Activated CD4-positive, CD25-positive, alpha-beta regulatory T cell treated with anti-CD3 and anti-CD28 coated beads, Interleukin-2, amount 50 U/mL, for 24 hours (primary cell): ENCODE measurements around the gene CD244.
"Not testable (repeated sequence)": the region's sequence is repeated elsewhere in the genome, so short reads cannot be mapped to it uniquely, and the experiment has no call there.

Experiments
- ATAC-seq, 2 donors: fragments of 150-1000 bp; cut with Tn5 transposase; one replicate each; pipeline ENCODE4 v1.10.0; 2021; ENCODE audit warnings: mild to moderate bottlenecking in 1 of 2, moderate library complexity in 1 of 2

CD244 gene

DNA sequence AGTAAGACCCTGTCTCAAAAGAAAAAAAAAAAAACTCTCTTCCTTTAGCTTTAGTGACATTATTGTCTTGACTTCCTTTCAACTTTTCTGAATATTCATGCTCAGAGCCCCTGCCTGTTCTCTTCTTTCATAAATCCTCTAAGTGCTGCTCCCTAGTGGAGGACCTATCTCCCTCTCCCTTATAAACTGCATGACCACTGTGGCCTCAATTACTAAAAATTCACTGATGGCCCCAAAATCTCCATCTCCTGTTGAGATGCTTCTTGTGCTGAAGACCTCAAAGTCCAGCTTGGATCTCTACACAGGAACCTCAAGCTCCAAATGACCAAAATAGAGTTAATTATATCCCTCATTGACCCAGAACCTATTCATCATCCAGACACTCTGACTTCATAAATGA lies 14.5 kb upstream of the CD244 start:
- no peak for ATAC-seq

DNA sequence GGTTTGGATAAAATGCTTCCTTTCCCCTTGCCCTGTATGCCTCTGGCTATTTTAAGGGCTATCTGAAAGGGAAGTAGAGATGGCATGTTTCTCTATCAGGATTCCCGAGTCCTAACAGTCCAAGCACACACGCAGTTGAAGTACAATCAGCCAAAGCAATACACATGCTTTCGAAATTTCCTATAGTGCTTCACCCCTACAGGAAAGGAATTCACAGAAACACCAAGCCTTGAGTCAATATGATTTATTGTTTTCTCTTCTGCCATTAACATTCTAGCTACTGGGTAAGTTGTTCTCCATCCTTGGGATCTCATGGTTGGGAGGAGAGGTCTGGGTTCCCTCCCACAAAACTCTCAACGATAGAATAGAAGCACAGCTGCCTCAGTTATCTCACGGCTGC lies 13.6 kb upstream of the CD244 start:
- ATAC-seq = no peak

DNA sequence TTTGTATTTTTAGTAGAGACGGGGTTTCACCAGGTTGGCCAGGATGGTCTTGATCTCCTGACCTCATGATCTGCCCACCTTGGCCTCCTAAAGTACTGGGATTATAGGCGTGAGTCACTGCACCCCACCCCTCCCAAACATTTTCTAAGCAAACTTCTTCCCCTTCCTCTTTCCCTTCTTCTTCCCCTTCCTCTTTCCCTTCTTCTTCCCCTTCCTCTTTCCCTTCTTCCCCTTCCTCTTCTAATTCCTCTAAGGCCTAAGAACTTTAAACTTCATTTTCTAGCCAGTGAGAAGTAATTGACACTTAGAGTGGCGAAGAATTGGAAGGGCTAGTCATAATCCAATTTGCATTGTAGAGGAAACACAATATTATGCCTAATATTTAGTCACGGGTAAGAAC lies 12.9 kb upstream of the CD244 start:
- ATAC-seq = not testable (repeated sequence)

DNA sequence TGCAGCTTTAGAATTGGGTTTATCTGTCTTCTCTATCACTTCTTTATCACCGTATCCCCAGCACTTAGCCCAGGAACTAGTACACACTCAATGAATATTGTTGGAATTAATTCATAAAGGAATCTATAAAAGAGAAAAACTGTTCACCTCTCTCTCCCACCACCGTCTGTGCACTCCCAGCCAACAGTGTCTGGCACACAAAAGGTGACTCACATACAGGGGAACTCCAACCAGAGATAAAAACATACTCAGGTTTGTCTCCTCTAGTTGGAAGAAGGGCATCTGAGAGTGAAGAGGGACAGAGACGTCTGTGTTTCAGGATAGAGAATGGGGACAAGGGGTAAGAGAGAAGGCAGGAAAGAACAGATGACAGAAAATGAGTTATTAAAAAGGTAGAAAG lies 12.2 kb upstream of the CD244 start:
- ATAC-seq = peak; percentile 72 to 76

DNA sequence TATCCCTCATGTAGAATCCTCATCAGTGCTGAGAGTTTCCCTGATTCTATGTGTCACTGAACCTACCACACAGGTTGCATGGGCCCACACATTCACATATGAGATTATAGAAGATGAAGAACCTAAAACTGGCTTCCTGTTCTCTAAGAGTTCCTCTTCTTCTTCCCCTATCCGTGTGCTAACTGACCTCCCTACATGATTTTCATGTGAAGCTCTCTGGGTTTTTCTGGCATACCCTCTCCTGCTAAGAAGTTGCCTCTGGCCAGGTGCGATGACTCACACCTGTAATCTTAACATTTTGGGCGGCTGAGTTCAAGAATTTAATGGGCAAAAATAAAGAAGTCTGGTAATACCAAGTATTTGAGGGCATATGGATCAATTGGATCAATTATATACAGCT lies 5.5 kb upstream of the CD244 start:
- no peak for ATAC-seq

DNA sequence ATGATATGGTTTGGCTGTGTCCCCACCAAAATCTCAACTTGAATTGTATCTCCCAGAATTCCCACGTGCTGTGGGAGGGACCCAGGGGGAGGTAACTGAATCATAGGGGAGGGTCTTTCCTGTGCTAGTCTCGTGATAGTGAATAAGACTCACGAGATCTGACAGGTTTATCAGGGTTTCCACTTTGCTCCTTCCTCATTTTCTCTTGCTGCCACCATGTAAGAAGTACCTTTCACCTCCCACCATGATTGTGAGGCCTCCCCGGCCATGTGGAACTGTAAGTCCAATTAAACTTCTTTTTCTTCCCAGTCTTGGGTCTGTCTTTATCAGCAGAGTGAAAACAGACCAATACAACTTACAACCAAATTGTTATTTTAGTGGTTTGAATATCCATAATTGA lies 5.0 kb upstream of the CD244 start:
- ATAC-seq = not testable (repeated sequence)

DNA sequence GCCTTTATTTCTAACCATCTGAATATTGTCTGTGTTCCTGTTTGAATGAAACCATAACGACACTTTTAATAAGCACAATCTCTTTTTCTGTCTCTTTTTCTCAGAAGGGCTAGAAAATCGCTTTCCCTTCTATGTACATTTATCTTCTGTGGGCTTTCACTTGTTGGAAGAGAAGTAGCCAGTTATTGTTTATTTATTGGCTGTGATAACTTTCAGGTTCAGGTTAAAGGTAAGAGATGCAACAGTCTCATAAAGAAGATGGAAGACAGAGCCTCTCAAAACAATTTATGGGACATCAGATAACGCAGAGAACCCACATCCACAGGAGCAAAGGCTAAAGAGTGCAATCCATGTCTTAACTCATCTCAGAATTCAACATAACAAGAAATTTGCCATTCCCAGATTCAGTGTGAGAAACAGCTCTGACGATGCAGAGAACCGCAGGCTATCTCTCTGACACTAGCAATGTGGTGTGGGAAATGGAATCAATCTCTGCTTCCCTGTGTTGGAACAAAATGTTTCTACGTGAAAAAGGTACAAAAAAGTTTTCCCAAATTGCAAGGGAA lies 4.1 kb upstream of the CD244 start:
- ATAC-seq = no peak

DNA sequence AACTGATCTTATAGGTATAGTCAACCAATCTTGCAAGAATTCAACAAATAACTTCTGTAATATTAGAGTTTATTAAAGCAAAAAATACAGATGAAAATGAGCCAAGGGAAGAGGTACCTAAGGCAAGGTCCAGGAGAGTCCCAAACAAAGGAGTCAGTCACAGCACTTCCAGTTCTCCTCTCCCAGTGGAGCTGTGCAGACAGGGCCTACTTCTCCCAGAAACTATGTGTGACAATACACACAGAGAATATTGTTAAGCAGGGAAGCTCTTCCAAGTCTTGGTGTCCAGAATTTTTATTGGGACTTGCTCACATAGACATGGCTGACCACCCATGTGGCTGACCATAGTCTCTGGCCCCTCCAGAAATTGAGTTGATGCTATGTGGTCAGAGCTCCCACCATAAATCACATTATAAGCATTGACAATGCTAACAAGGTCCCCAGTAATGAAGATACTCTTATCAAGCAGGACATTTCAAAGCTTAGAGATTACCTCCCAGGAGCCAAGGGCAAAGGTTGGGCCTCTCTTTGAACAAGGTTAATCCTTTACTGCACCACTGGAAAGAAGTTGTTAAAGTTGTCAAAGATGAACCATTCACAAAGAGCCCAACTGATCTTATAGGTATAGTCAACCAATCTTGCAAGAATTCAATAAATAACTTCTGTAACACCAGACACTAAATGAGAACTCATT lies 3.5 kb upstream of the CD244 start:
- ATAC-seq = no peak

DNA sequence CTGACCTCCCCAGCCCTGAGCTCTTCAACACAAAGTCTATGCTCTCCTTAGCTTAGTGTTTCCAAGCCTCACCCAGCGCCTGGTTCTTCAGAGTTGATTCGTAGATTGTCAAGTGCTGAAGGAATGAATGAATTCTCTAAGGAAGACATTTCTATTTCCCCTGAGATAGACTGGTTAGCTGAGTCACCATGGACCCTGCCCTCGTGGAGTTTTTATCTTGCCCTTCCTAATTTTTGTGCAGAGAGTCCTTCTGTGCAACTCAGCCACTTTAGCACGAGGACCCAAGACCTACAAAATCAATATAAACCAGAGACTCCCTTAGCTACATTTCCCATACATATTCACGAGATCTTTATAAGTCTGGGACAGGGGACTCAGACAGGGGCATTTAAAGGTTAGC lies 2.6 kb upstream of the CD244 start:
- ATAC-seq = no peak

DNA sequence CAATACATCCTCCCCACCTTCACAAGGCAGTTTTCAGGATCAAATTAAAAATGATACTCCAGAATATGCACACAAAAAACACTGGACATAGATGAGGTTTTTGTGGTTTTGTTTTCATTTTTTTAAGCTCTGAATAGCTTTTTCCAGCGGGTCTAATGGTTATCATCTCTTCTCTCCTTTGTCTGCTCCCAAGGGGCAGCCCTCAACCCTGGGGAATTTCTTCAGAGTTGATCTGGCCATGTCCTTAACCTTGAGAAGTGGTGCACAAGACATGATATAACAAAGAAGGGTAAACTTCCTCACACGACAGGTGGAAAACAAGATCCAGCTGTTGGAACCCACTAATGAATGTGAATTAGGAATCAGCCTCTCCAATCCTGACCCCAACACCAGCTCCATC lies 1.5 kb upstream of the CD244 start:
- ATAC-seq = no peak

DNA sequence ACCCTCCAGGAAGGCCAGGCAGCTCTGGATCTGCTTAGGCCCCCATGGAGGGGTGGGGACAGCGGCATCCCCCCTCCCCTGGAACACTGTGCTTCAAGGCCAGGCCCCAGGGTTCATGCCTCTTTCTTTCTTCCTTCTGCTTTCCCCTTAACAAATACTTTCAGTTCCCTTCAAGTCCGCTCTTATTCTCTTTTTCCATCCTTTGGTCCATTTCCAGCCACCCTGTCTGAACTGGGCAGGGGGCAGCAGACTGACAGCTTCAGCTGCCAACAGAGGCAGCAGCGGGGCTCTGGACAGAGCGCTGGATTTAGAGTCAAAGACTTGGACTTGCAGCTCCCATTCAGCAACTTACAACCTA lies 1.1 kb upstream of the CD244 start:
- no peak for ATAC-seq

DNA sequence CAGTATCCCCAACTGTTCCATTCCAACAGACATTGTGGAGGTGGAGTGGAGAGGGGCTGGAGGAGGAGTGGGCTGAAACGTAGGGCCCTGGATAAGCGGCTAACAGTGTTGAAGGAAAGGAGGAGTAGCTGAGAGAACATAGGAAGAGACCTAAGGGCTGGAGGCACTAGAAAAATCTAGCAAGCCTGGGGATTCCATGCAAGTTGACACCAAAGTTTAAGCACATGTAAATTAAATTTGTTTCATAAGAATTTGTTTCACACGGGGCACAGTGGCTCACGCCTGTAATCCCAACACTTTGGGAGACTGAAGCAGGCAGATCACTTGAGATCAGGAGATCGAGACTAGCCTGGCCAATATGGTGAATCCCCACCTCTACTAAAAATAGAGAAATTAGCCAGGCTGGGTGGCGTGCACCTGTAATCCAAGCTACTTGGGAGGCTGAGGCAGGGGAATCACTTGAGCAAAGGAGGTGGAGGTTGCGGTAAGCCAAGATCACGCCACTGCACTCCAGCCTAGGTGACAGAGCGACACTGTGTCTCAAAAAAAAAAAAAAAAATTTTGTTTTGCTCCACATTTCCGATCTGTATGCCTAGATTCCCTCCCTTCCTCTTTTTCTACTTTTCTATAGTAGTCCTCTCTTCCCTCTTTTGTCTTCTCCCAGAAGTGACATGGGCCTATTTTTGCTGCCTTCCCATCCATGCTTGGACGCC lies 530 bp upstream of the CD244 start:
- no peak for ATAC-seq

DNA sequence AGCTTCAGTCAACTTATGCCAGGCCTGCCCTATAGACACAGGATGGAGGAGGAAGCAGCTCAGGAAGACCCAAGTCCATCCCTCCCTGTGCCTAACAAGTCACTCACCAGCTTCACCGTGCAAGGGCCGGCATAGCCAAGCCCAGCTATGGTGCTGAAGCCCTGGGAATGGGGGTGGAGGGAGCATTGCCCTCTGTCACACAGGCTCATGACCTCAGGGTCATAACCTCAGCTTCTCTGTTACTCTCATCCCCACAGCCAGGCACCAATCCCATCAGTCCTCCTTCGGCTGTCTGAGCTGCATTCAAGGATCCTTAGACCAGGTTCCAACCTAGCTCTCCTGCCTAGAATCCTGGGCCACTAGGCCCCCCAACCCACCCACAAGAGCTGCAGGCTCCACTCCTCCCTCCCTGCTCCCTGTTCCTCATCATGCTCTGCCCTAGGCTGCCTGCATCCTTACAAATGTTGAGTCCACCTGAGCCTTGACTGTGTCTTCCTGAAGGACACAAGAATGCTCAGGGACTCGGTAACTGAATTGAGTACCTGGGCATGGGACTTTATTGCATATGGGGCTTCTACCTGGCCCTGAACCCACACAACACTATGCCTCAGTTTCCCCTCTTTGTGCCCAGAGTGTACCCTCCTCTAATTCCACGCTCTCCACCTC lies 1.7 kb downstream of the CD244 start:
- ATAC-seq = no peak

DNA sequence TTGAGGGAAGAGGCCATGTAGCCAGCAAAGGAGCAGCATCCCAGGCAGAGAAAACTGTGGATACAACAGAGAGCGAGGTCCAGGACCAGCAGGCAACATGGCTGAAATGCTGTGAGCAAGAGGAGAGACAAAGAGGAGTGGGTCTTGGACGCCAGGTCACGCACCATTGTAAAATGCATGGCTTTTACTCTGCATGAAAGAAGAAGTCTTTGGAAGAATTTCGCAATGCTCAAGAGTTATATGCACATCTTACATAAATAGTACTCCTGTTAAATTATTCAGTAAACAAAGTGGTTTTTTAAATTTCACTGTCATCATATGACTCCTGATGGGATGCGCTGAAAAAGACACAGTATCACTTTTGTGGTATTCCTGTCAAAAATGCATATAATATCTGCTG lies 3.5 kb downstream of the CD244 start:
- ATAC-seq = no peak

DNA sequence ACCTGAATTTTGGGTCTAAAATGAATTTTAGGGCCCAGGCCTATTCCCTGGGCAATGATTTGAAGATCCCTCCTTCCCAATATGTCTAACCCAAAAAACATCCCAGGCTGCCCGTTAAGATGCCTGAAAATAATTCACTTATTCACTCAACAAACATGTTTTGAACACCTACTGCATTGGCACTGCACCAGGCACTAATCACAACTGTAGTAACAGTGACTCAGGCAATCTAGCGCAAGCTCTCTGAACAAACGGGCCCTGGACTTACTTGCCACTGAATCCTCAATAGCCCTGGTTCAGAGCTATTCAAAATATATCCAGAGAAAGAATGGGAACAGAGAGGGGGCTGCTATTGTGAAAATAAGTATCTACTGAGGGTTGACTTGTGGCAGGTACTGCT lies 4.2 kb downstream of the CD244 start:
- no peak for ATAC-seq

DNA sequence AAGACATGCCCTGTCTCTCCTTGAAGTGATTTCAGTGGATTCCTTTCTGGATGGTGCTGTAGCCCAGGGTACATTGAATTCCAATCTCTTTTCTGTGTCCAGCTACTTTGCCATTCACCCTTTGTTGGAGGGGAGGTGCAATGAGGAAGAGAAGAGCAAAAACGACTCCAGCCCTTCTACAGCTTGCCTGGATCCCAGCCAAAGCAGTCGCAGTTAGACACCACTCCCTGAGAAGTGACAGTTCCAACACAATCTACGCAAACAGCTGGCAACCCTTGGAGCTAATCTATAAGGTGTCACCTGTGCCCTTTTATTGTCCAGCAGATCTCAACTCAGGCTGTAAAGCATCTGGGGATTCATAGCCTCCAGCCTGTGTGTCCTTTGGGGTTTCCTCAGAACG lies 4.6 kb downstream of the CD244 start:
- ATAC-seq = no peak

DNA sequence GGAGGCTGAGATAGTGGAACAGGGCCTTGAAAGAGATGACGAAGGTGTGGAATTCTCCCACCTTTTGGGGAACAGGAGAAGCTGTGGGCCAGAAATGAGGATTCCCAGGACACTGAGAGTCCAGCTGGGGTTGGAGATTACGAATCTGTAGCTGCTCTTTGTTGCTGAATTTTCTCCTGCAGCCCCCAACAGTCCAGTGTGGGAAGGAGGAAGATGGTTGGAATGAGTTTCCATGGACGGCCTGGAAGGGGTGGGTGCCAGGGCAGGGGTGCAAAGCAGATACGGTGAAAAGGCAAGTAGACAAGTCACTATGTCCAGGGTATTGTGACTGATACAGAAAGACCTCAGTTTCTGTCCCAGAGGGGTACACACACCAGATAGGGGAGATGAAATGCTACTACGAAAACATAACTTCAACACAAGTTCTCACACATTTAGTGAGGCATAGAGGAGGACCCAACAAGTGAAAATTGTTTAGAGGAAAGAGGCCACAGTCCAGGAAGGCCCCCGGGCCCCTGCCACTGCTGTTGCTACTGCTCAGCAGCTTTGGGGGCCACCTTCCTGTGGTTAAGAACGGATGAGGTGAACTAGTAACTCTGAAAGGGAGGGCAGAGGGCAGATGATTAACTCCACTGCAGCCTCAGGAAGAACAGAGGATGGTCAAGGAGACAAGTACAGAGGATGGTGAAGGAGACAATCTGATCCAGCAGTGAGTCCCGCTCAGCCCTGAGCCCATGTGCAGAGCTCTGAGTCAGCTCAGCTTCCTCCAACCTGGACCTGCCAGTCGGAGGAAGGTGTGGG lies 7.3 kb downstream of the CD244 start:
- ATAC-seq = no peak

DNA sequence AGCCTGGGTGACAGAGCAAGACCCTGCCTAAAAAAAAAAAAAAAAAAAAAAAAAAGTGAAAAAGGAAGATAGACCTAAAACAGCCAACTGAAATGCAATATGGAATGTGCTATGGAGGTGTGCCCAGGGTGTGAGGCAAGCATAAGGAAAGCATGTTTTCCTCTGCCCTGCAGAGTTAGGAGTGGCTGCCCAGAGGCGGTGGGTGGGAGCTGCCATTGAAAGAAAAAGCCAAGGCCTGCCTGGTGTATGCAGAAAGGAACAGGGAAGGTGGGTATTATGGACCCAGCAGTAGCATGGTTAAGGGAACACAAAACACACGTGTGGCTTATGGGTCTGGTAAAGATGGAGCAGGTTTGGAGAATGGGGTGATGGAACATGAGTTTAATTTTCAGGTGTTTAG lies 8.9 kb downstream of the CD244 start:
- no peak for ATAC-seq

DNA sequence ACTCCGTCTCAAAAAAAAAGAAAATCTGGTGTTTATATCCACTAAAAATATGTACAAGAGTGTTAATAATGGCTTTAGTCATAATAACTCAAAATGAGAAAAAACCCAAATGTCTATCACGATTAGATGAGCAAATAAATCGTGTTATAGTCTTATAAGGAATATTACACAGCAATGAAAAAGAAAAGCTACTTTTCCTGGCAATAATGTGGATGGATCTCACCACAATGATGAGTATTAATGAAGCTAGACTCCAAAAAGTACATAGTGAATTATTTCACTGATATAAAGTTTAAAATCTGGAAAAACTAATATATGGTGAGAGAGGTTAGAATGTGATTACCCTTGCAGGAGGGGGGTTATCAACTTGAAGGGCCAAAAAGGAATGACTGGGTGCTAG lies 9.7 kb downstream of the CD244 start:
- ATAC-seq = no peak

DNA sequence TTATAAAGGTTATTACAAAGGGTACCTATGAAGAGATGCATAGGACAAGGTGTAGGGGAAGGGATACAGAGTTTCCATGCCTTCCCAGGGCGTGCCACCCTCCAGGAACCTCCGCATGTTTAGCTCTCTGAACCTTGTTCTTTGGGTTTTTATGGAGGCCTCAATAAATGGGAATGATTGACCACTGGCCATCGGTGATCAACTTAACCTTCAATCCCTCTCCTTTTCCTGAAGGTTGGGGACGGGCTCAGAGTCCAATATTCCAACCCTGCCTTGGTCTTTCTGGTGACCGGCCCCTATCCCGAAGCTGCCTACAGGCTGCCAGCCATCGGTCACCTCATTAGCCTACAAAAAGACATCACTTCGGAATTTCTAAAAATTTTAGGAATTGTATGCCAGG lies 11.7 kb downstream of the CD244 start:
- ATAC-seq = no peak

DNA sequence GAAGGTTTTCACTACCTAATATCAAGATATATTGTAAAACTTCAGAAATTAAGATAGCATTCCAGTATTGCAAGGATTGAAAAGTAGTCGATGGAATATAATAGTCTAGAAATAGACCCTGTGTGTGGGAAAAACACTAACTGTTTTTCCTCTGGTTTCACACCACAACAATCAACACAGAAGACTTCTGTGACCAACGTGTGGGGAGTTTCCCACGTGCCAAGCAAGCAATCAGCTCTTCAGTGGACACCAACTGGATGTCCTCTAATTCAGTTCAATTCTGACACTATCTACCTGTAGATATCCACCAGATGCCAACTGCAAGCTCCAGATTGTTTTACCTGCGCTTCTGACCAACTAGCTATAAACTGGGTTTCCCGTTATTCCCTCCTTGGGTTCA lies 12.1 kb downstream of the CD244 start:
- no peak for ATAC-seq

DNA sequence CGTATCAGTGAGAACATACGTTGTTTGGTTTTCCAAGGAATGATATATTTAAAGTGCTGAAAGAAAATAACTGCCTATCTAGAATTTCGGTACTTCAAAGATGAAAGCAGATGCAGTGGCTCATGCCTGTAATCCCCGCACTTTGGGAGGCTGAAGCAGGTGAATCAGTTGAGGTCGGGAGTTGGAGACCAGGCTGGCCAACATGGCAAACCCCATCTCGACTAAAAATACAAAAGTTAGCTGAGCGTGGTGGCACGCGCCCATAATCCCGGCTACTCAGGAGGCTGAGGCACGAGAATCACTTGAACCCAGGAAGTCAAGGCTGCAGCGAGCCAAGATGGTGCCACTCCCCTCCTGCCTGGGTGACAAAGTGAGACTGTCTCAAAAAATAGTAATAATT lies 16.4 kb downstream of the CD244 start:
- ATAC-seq = no peak
